Measurements from ENCODE around the gene CREB5.

The CREB5 gene

GRCh38 chr7:28554802-28555471 lies 142.6 kb downstream of the CREB5 start:
- TF ChIP-seq POLR2A (IDR thresholded peaks at IDR 0.05; ENCODE audit: low read depth, low read length): no peak
- DNase-seq (ENCODE audit: insufficient read length, low spot score): no peak
- FAIRE-seq: no peak

GRCh38 chr7:28556025-28556424 lies 143.7 kb downstream of the CREB5 start:
- FAIRE-seq (no peak), DNase-seq (ENCODE audit: insufficient read length, low spot score) (no peak)
- no peak for TF ChIP-seq POLR2A (IDR thresholded peaks at IDR 0.05; ENCODE audit: low read depth, low read length)

- FAIRE-seq: no peak
- no peak for DNase-seq (ENCODE audit: insufficient read length, low spot score)
- no peak for TF ChIP-seq POLR2A (IDR thresholded peaks at IDR 0.05; ENCODE audit: low read depth, low read length)
These were observed 144.4 kb downstream of the CREB5 start for GRCh38 chr7:28556671-28557070.

- no peak for TF ChIP-seq POLR2A (IDR thresholded peaks at IDR 0.05; ENCODE audit: low read depth, low read length)
- no peak for FAIRE-seq
- DNase-seq (ENCODE audit: insufficient read length, low spot score): no peak
These were observed 145.9 kb downstream of the CREB5 start for GRCh38 chr7:28558236-28558635.

GRCh38 chr7:28560767-28561166 lies 148.4 kb downstream of the CREB5 start:
- no peak for FAIRE-seq

GRCh38 chr7:28564033-28564432 lies 151.7 kb downstream of the CREB5 start:
- no peak for FAIRE-seq

More at GRCh38 chr7:28560767-28561166, 148.4 kb downstream of the CREB5 start:
- no peak for TF ChIP-seq POLR2A (IDR thresholded peaks at IDR 0.05; ENCODE audit: low read depth, low read length)
- DNase-seq (ENCODE audit: insufficient read length, low spot score): no peak

GRCh38 chr7:28564755-28565374 lies 152.5 kb downstream of the CREB5 start:
- no peak for TF ChIP-seq POLR2A (IDR thresholded peaks at IDR 0.05; ENCODE audit: low read depth, low read length)
- FAIRE-seq: no peak

More at GRCh38 chr7:28564033-28564432, 151.7 kb downstream of the CREB5 start:
- TF ChIP-seq POLR2A (IDR thresholded peaks at IDR 0.05; ENCODE audit: low read depth, low read length): no peak
- DNase-seq (ENCODE audit: insufficient read length, low spot score): no peak

GRCh38 chr7:28565980-28566379 lies 153.7 kb downstream of the CREB5 start:
- no peak for DNase-seq (ENCODE audit: insufficient read length, low spot score)
- no peak for TF ChIP-seq POLR2A (IDR thresholded peaks at IDR 0.05; ENCODE audit: low read depth, low read length)
- no peak for FAIRE-seq

More at GRCh38 chr7:28564755-28565374, 152.5 kb downstream of the CREB5 start:
- no peak for DNase-seq (ENCODE audit: insufficient read length, low spot score)

- DNase-seq (ENCODE audit: insufficient read length, low spot score): no peak
- TF ChIP-seq POLR2A (IDR thresholded peaks at IDR 0.05; ENCODE audit: low read depth, low read length): no peak
- no peak for FAIRE-seq
These were observed 158.0 kb downstream of the CREB5 start for GRCh38 chr7:28570113-28570969.

- TF ChIP-seq POLR2A (IDR thresholded peaks at IDR 0.05; ENCODE audit: low read depth, low read length): no peak
- no peak for FAIRE-seq
- DNase-seq (ENCODE audit: insufficient read length, low spot score): peak; percentile 39
These were observed 158.6 kb downstream of the CREB5 start for GRCh38 chr7:28570970-28571288.

- no peak for TF ChIP-seq POLR2A (IDR thresholded peaks at IDR 0.05; ENCODE audit: low read depth, low read length)
- FAIRE-seq: no peak
- no peak for DNase-seq (ENCODE audit: insufficient read length, low spot score)
These were observed 159.1 kb downstream of the CREB5 start for GRCh38 chr7:28571405-28571804.

GRCh38 chr7:28572321-28573058 lies 160.2 kb downstream of the CREB5 start:
- no peak for FAIRE-seq
- TF ChIP-seq POLR2A (IDR thresholded peaks at IDR 0.05; ENCODE audit: low read depth, low read length): no peak
- DNase-seq (ENCODE audit: insufficient read length, low spot score): no peak

GRCh38 chr7:28573059-28573553 lies 160.8 kb downstream of the CREB5 start:
- DNase-seq (ENCODE audit: insufficient read length, low spot score) (no peak), FAIRE-seq (no peak)
- no peak for TF ChIP-seq POLR2A (IDR thresholded peaks at IDR 0.05; ENCODE audit: low read depth, low read length)
